Subcutaneous adipose tissue (tissue), 4 donors: ENCODE measurements around the gene CDADC1. TPM values are rescaled to one million over a fixed set of nuclear protein-coding genes. Genes with fewer than 3 reads are reported as not detected.

Experiments
- total RNA-seq, 4 donors: library from RNA; depleted of rRNA; stranded (reverse); fragments of >200 nt; gene quantifications; one replicate each; pipeline ENCODE4 v1.1.0, GENCODE V29; 2016
- TF ChIP-seq, protein P1 (sequence below): fragments of 450-650 bp; IDR thresholded peaks from one replicate; pipeline ENCODE4 v1.5.1; 2016; ENCODE audit warnings: low read depth, mild to moderate bottlenecking, control low read depth, antibody characterized with exemption, moderate library complexity

The CDADC1 gene
- total RNA-seq, 4 donors from 2014 or later, result 7.0 to 11.2 (median 9.5) TPM

DNA sequence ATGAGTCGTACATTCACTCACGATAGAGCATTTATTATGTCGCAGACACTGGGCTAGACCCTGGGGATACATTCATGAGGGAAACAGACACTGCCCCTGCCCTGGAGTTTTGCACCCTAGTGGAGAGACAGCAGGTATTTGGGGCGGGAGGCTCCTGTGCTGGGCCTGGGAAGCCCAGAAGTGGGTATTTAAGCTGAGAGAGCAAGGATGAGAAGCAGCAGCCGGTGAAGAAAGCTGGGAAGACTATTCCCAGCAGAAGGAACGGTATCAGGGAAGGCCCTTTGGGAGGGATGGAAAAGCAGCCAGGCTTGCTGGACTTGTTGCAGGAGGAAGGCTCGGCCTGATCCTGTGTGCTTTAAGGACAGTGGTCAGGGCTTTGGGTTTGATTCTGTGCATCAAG, 54.5 kb downstream of the CDADC1 start:
- TF ChIP-seq, protein P1, sequence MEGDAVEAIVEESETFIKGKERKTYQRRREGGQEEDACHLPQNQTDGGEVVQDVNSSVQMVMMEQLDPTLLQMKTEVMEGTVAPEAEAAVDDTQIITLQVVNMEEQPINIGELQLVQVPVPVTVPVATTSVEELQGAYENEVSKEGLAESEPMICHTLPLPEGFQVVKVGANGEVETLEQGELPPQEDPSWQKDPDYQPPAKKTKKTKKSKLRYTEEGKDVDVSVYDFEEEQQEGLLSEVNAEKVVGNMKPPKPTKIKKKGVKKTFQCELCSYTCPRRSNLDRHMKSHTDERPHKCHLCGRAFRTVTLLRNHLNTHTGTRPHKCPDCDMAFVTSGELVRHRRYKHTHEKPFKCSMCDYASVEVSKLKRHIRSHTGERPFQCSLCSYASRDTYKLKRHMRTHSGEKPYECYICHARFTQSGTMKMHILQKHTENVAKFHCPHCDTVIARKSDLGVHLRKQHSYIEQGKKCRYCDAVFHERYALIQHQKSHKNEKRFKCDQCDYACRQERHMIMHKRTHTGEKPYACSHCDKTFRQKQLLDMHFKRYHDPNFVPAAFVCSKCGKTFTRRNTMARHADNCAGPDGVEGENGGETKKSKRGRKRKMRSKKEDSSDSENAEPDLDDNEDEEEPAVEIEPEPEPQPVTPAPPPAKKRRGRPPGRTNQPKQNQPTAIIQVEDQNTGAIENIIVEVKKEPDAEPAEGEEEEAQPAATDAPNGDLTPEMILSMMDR, result no peak

DNA sequence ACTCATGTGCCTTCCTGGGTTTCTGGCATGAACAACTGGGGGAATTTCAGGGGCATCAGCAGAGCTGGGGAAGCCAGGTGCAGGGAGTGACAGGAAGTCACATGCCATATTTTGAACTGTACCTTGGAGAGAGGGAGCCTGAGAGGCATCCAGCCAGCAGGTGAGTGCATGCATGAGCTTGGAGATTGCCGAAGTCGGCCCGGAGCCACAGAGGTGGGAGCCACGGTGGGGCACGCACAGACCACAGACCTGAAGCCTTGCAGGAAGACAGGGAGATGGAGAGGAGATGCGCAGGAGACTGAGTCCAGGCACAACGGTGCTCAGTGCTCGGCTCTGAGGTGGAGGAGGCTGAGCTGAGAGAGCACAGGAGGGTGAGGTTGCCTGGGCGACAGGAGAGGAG, 55.1 kb downstream of the CDADC1 start:
- TF ChIP-seq, protein P1, result no peak

- TF ChIP-seq, protein P1, result no peak
Measured at GRCh38 chr13:49303533-49304252, 56.0 kb downstream of the CDADC1 start.

DNA sequence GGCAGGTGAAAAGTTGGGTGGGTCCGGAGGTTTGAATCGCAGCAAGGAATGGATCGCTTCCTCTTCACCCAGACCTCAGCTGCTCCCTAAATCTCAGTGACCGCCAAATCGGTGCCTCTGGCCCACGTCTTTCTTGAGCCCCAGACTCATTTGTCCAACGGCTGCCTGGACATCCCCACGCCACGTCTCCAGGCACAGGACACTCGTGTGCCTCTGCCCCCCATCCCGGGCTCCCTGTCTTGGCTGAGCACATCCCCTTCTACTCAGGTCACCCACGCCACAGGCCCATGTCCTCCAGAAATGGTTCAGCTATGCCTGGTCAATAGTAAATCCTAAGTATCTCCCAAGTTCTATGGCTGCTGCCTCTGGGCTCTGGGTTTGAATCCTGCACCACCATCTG, 56.6 kb downstream of the CDADC1 start:
- TF ChIP-seq, protein P1, result no peak

- TF ChIP-seq, protein P1, result no peak
Measured at GRCh38 chr13:49304763-49305700, 57.3 kb downstream of the CDADC1 start.

GRCh38 chr13:49305792-49306425, 58.2 kb downstream of the CDADC1 start:
- TF ChIP-seq, protein P1, result no peak

DNA sequence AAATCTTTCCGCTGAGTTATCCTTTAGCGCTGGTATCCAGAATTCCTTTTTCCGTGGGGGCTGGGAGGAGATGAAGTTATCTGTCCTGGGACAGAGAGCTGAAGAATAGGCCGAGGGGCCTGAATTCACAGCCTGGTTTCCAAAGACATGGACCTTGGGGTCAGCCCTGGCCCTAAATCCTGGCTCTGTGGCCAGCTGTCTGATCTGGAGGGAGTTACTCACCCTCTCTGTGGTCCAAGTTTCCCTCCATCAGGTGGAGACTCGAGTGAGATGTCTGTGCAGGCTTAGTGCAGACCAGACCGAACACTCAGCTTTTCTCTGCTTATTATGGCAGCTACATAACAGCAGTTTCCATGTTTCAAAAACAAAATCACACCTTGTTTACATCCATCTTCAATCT, 59.6 kb downstream of the CDADC1 start:
- TF ChIP-seq, protein P1, result no peak
